T-helper 1 cell (primary cell): ENCODE results near the gene NPAS2.

ENCODE experiments used
- DNase-seq, 5 donors: peaks; one replicate each; pipeline ENCODE4 v3.0.0-alpha.2; 2012 to 2020

Gene NPAS2

DNA sequence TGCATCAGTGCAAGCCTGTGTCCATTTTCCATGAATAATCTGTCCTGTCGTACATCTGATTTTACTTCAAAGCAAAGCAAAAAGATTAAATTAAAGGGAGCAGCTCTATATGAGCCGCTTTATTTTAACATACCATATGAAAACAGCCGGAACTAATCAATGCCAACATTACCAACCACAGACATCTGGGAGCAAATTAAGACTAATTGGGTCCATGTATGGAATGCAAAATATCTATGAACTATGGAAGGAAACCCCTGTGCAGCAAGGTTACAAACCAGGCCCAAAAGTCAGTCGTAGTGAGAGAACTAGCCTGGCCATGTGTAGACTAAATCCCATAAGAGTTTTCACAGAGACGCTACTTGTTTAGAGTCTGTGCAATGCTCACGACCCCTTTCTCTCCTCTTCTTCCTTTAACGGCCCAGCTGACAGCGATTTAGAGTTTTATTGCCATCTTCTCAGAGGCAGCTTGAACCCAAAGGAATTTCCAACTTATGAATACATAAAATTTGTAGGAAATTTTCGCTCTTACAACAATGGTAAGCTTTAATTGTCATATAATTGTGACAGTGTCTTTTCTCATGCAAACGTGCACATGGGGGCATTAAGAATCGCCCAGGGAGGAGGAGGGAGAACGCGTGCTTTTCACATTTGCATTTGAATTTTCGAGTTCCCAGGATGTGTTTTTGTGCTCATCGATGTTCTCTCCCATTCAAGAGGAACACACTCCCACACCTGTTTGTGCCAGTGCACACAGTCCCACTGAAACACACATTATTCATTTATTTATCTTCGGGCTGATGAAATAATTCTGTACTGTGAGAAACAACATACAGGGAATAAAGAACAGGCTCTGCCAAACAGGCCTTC, 129.2 kb downstream of the NPAS2 start:
- no peak for DNase-seq

DNA sequence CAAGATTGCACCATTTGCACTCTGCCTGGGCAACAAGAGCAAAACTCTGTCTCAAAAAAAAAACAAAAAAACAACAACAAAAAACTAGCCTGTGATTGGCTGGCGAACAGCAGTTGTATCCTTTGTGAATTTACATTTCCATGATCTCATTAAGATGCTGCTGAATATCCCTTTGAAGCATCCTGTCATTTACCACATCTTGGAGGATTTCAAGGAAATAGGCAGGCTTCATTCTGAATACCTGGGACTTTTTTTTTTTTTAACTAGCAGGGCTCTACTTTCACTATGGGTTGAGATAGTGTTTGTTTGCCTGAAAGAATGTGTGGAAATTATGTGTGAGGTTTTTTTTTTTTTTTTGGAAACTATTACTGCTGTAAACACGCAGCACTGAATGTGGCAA, 132.6 kb downstream of the NPAS2 start:
- DNase-seq = no peak

DNA sequence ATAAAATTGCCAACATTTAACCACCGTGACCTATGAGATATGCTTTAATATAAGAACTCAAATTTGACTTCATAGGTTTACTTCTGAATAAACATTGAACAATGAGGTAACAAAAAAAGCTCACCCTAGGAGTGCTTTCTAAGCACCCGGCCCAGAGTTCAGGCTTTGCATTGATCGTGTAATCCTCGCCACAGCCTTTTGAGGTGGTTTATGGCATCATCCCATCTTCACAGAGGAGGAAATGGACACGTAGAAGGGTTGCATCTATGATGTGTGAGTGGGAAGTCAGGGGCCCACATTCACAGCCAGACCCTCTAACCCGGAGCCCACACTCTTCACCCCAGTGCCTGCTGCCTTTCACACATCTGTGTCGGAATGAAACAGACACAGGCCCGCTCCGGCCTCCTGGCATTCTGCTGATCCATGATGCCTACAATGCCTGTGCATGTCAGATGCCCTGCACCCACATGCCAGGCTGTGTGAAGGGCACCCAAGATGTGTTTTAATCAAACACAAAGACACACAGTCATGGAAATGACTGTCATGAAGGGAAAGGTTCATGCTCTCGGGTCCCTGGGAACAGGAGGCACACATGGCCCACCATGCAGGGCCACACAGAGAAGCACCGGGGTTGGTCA, 133.6 kb downstream of the NPAS2 start:
- DNase-seq = no peak

DNA sequence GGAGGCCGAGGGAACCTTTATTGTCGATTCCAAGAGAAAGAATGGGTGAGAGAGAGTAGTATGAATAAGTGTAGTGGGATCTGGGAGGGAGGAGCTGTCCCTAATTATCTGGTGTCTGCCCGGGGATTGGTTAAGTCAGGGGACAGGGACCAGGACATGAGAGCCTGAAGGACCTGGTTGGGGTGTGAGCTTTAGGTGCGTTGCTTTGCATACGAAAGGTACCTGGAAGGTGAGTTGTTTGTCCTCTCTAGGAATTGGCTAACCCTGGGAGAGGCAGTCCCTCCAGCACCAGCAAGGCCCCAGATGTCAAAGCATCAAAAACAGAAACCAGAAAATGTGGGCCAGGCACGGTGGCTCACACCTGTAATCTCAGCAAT, 134.1 kb downstream of the NPAS2 start:
- DNase-seq = no peak

DNA sequence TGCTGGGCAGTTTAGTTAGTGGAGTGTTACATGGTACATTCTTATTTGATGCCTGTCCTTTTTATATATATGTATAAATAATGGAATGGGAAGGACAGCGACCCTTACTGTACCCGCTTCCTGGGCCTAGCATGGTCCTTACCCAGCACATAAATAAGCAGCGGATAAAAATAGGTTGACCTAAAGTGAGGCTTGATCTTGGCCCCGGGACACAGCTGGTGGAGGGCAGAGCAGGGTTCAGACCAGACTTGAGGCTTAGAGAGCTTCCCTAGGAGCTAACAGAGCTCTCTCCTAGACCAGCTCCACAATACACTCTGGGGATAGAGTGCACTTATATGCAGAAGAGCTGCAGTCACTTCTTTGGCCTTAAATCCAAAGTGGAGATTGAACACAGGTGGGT, 135.3 kb downstream of the NPAS2 start:
- no peak for DNase-seq

DNA sequence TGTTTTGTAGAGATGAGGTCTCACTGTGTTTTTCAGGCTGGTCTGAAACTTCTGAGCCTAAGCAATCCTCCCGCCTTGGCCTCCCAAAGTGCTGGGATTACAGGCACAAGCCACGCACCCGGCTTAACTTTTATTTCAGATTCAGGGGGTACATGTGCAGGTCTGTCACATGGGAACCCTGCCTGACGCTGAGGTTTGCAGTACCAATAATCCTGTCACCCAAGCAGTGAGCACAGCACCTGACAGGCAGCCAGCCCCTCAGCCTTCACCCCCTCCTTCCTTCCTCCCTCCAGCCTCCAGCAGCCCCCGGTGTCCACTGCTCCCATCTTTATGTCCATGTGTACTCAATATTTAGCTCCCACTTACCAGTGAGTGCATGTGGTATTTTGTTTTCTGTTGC, 136.1 kb downstream of the NPAS2 start:
- DNase-seq = no peak

DNA sequence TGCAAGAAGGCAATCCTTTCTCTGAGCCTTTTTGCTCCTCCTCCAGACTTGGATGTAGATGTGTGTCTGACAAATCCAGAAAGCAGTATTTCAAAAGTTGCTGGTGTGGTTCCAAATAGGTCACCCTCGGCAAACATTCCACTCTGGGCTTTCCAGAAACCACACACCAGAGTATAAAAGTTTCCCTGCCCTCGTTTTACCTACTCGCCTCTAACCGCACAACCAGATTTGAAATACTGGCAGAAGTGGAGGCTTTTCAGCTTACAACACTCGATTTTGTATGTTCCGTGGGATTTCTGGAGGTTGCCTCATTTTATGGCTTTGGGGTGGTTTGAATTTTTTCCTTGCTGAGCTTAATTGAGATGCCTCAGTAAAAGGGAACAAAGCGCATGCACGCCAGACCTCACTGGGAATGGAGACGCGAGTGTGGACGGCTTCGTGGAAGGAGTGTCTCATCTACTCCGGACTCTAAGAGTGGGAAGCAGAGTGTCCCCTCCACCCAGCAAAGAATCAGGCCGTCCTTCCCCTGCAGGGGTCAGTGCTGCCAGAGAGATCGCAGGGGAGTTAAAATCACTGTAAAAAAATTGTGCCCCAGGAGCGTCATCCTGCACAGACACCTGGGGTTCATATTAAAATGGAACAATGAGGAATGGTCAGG, 138.2 kb downstream of the NPAS2 start:
- no peak for DNase-seq

DNA sequence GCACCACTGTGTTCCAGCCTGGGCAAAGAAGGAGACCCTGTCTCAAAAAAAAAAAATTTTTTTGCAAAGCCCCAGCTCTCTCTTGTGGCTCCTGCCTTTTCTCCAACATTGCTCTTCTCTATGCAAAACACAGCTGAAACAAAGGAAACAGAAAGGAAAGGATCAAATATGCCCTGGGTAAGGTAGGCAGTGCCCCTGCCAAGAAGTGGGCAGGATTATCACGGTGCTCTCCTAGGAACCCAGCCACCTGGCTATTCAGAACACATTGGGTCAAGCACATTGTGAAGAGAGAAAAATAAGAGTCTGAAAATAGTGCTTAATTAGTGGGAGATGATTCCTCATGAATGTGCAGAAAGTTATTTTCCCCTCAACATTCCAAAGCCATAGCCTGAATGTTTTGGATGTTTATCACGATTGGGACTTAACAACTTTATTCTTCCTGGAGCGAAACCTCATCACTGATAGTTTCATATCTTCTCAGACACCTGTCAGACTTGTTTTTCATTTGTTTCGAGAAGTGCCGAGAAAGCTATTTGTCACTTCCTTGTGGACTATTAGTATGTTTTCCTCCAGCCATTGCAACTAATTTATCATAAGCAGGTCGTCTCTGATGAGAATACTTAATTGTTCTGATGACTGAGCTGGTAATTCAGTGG, 139.4 kb downstream of the NPAS2 start:
- no peak for DNase-seq

DNA sequence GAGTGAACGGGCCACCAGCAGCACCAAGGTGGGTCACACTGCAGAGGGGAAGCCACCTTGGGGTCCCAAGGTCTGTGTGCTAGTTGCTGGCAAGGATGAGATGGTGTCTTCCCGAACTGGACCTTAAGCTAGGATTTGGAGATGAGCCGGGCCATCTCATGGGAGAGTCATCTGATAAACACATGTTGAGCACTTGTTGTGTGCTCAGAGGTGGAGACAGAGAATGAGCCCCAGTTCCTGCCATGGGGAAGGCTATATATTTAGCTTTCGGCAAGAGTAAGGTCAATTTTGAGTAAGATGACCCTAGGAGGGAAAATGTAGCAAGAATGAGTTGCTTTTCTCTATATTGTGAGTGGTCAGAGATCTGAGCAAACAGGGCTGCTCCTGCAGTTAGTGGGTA, 140.7 kb downstream of the NPAS2 start:
- DNase-seq = no peak

DNA sequence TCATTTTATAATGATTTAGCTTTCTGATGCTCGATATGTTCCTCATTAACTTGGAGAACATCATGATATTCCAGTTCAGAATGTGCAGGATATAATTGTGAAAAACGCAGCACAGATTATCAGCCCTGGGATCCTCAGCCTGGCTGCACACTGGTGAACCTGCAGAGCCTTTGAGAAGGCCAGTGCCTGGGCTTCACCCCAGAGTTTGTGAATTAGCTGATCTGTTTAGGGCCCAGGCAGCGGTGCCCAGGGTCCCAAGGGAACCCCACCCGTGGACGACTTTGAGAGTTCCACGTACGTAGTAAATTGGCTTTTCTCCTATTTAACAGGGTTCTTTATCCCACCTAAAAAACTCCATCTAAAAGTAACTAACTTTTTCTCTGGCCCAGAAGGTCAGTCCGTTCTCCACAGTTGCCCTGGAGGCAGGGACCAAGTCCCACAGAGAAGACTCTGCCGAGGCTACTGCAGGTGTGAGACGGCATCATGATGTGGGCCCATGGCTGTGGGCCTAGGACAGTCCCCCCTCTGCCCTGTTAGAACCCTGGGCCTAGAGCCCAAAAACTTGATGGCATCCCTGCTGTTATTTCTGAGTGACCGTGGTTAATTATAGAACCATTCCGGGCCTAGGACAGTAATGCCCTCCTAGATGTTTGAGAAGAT, 142.6 kb downstream of the NPAS2 start:
- DNase-seq = no peak

DNA sequence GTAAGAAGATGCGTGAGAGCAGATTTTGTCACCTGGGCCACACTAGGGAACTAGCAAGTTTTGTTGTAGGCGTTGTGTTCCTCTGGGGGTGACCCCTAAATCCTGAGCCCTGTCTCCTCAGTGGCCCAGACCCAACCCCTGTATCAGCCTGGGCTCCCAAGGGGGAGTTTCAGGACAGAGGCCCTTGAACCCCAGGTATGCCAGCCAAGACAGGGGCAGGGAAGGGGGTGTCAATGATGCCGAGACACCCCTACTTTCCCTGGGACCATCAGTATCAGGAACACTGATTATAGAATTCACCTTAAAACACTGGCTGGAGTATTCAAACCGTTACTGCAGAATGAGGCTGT, 143.1 kb downstream of the NPAS2 start:
- DNase-seq = no peak

DNA sequence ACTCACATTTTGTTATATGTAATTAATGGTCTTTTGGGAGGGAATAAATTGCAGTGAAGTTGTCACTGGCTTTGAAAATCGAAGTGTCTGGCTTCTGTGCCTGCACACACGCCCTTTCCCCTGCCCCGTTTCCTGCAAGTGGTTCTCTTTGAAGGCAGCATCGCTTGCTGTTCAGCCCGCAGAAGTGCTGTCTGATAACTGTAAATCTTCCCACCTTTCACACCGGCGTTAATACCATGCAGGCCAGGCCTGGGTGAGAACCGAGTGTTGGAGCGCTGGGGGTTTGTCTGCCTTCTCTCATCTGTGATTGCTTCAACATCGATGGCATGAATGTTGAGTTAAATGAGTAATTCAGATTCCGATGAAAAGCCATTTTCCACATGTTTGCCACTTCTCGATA, 144.3 kb downstream of the NPAS2 start:
- no peak for DNase-seq

DNA sequence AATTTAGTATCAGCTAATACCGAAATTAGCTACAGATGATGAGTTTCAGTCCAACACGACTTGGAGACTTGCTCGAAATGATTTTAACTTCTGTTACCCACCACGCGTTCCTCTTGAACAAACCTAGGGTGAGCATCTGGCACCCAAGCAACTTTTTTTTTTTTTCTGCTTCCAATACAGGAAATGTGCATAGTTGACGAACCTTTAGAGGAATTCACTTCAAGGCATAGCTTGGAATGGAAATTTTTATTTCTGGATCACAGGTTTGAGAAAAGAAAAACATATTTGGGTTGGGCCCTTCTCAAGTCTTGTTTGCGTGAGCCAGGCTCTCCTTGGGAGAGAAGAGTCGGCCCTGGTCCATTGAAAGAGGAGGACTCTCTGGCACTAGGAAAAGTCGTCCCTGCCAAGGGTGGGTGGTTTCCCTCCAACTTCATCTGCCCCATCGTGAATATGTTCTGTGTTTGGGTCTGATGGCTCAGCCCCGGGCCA, 144.8 kb downstream of the NPAS2 start:
- DNase-seq = no peak

DNA sequence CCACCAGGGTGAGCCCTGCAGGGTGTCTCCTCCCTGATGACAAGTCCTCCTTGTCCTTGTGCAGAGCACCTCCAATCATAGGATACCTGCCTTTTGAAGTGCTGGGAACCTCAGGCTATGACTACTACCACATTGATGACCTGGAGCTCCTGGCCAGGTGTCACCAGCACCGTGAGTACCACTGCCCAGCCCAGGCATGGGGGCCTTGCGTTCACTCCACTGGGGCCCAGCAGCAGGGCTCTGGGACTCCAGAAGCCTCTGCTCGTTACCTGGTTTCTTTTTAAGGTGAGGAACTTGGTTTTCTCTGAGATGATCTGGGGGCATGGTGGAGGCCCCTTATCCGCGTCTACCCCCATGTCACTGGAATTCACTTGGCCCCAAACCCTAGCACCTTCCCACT, 145.7 kb downstream of the NPAS2 start:
- DNase-seq = no peak

DNA sequence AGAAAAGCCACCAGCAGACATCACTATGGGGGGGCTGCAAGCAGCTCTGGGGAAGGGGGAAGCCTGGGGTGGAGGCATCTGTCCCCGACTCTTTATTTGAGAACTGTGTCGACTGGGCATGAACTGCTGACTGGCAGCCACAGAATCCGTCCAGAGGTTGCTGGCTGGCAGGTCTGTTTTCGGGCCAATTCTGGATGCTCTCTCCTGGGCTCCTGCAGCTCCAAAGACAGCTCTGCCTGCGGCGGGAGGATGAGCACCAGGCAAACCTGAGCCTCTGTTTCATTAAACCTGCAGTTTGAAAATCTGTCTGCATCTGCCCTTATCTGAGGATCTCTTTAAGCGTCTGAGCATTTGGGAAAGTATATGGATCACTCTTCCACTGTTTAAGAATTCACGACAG, 147.8 kb downstream of the NPAS2 start:
- DNase-seq = no peak

DNA sequence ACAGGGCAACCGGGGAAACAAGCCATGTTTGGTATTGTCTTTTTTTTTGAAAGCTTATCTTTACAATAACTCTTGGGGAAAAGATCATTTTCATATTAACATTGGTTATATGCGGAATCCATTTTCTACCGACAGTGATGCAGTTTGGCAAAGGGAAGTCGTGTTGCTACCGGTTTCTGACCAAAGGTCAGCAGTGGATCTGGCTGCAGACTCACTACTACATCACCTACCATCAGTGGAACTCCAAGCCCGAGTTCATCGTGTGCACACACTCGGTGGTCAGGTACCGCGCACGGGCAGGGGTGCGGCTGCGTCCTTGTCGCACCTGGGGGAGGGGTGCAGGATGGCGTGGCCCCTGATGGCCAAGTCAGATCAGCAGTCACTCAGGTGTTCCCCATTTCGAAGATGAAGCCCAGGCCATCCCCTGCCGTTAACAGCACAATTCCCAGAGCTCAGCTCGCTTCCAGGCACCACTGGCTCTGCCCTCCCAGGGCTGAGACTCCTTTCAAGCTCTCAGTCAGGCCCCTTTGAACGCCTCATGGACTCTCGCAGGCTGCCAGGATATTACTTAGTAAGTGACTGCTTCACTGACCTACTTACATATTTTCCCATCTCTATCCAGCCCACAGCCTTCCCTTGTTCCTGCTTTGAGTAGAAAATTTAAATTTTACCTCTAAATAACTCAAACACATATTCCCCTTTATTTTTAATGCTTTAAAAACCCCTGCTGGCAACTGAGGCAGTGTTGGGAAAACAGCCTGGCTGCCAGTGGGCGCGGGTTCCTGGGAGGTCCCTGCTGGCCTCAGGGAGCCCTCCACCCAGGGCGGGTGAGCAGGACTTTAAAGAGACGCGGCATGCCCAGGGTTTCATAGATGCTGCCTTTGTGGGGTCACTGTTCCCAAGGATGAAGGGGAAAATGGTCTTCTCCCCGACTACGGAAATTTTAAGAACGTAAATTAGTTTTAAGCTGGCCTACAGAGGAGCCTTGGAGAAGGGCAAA, 148.5 kb downstream of the NPAS2 start:
- no peak for DNase-seq

DNA sequence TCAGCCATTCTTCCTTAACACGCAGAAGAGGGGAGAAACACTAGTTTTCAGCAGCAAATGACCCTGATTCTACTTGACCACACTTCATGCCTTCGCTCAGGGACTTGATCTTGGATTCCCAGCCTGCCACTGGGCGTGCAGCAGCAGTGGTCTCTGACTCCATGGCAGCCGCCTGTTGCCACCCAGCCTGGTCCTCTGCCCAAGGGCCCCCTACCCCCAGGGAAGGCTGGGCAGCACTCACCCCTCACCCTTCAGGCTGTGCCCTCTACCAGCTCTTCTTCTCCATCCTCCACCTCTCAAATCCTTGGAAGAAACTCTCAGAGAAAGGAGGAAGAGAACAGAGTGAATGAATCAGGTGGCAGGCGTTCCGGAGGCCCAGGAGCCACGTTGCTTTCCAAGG, 150.1 kb downstream of the NPAS2 start:
- no peak for DNase-seq

DNA sequence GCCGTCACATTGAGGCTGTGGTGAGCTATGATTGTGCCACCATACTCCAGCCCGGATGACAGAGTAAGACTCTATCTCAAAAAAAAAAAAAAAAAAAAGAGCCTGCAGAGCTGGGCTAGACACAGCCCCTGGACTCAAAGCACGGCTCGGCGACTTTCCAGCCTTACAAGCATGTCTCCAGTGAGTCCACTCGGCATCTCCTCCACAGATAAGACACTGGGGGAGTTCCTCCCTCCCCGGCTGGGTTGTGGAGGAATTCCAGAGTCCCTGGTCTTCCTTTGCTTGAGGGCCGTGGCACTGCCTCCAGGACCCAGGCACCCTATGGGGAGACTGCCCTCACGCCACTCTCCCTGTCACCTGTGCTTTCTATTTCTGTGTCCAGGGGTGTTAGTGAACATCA, 151.3 kb downstream of the NPAS2 start:
- no peak for DNase-seq

DNA sequence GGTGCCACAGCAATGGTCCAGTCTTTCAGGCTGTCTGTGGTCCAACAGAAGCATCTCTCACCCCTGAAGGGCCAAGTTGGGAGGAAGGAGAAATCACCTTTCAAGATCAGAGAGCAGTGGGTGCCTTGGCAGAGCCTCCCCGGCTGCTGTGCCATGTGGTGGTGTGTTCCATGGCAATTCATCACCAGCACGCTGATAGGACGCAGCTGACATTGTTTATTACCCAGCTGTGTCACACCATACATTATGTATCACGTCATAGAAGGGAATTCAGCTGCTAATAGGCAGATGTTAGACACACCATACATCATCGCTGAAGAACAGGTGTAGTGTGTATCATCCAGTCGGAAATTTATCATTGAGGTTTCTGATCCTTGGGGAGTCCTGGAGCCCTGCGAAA, 152.5 kb downstream of the NPAS2 start:
- DNase-seq = no peak

DNA sequence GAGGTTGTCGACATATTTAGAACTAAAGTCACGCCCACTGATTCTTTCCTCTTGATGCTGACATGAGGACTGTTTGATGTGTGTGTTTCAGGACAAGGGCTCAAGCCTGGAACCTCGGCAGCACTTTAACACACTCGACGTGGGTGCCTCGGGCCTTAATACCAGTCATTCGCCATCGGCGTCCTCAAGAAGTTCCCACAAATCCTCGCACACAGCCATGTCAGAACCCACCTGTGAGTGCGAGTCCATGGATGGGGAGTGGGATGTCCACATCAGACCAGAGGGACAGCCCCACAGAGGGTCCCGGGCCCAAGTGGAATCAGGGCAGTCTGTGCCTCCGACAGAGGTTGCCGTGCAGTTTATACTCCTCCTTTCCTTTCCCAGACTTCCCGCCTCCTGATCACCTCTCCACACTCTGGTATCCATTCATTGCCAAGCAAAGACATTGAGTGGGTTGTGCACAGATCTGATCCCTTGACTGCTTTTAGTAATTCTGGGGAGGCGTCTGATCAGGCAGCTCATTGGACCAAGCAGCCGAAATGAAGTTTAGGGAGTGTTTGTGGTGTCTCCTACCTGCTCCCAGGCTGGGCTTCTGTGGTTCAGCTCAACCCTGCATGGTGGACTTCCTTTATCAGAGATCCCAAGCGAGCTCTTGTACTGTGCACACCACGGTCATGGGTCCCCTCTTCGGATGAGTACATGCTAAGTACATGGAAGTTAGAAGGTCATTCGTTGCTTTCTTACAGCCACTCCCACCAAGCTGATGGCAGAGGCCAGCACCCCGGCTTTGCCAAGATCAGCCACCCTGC, 155.0 kb downstream of the NPAS2 start:
- DNase-seq = no peak

DNA sequence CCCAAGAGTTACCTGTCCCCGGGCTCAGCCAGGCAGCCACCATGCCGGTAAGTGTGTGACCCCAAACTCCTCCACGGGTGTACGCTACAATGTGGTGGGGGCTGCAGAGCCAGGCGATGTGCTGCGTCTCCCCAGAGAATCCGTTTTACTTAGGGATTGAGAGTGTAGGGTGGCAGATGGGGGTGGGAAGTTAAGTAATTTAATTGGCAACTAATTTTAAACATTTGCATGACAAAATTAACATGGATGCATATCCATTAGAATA, 155.5 kb downstream of the NPAS2 start:
- DNase-seq = no peak
